Lung (tissue), 12 donors: ENCODE results near the gene FDPS. TPM values are rescaled to one million over a fixed set of nuclear protein-coding genes. Genes with fewer than 3 reads are reported as not detected.
A peak's percentile ranks its signal among the peaks of the same experiment; 100 is the strongest.

Source experiments
- ATAC-seq: fragments of 200-7000 bp; cut with Tn5 transposase; one replicate; pipeline ENCODE4 v1.9.1; 2020; ENCODE audit warnings: moderate number of reproducible peaks; ENCODE audit not compliant: insufficient read depth, low FRiP score
- DNase-seq, 3 donors: peaks; one replicate each; pipeline ENCODE4 v3.0.0-alpha.2; 2013 to 2017
- H3K27ac ChIP-seq, 2 donors: one replicate each; pipeline ENCODE4 v1.5.1; 2013; ENCODE audit warnings: mild to moderate bottlenecking in 2 of 2, moderate library complexity in 2 of 2, control low read depth in 1 of 2, inconsistent platforms in 1 of 2, low read depth in 1 of 2, low read length in 1 of 2
- H3K27me3 ChIP-seq, 3 donors: one replicate each; pipeline ENCODE4 v1.5.1; 2013; ENCODE audit warnings: low read length in 2 of 3; ENCODE audit not compliant: control insufficient read depth in 3 of 3, insufficient read depth in 3 of 3
- H3K36me3 ChIP-seq, 4 donors: one replicate each; pipeline ENCODE4 v1.5.1; 2013; ENCODE audit warnings: low read length in 4 of 4, mild to moderate bottlenecking in 1 of 4, moderate library complexity in 1 of 4; ENCODE audit not compliant: control insufficient read depth in 4 of 4, insufficient read depth in 4 of 4
- H3K4me1 ChIP-seq, 5 donors: one replicate each; pipeline ENCODE4 v1.5.1; 2013; ENCODE audit warnings: low read length in 5 of 5, mild to moderate bottlenecking in 2 of 5, moderate library complexity in 1 of 5; ENCODE audit not compliant: control insufficient read depth in 5 of 5, insufficient read depth in 5 of 5
- H3K4me3 ChIP-seq: one replicate; pipeline ENCODE4 v1.5.1; 2013; ENCODE audit warnings: mild to moderate bottlenecking, control low read depth, moderate library complexity
- H3K9ac ChIP-seq, 2 donors: one replicate each; pipeline ENCODE4 v1.5.1; 2013; ENCODE audit warnings: low read length in 2 of 2, control low read depth in 1 of 2; ENCODE audit not compliant: insufficient read depth in 1 of 2
- H3K9me3 ChIP-seq, 4 donors: one replicate each; pipeline ENCODE4 v1.5.1; 2013; ENCODE audit warnings: low read length in 3 of 4, mild to moderate bottlenecking in 1 of 4, moderate library complexity in 1 of 4; ENCODE audit not compliant: control insufficient read depth in 4 of 4, insufficient read depth in 3 of 4
- CTCF ChIP-seq: IDR thresholded peaks from 2 replicates; pipeline ENCODE4 v1.5.1; 2012; ENCODE audit warnings: mild to moderate bottlenecking; ENCODE audit errors: control extremely low read depth, extremely low read depth
- WGBS, 2 donors: extraction: QIAGEN DNeasy Blood & Tissue Kit; methylation state at CpG; one replicate each; pipeline ENCODE4 v1.1.7; 2013; 5-methylcytosine and 5-hydroxymethylcytosine counted together
- polyA plus RNA-seq, 2 donors: library from polyadenylated mRNA; stranded (reverse); fragments of 200-250 nt; gene quantifications; one replicate each; pipeline ENCODE4 v1.2.1, GENCODE V29; 2013
- total RNA-seq, 2 donors: library from RNA; depleted of rRNA in 1 of 2; stranded (reverse); fragments of >200 nt in 1 of 2; gene quantifications; one replicate each; pipeline ENCODE4 v1.2.1, GENCODE V29; 2014 to 2021
- donor health status: control.
- donor health status: control.
- donor health status: Bipolar disorder and iron deficiency.
- donor health status: healthy.
- donor health status: DM: yes; HTN: yes; CAD: no.

The FDPS gene
- total and polyA plus RNA-seq, 4 donors, result 193 to 385 (median 308) TPM

GRCh38 chr1:155272466-155273342 is 36.0 kb upstream of the FDPS start:
- 4 to 8% methylated on average over 31 to 44 of the region's 44 CpGs for WGBS, 2 donors
- no peaks in the 10 kb centered on the region for H3K27me3 ChIP-seq
- H3K36me3 ChIP-seq, result peaks cover 27 to 32% (median 29%) of the 10 kb centered on the region in 4 donors
- peak overlapping the region; percentile 66 for H3K4me3 ChIP-seq
- peak overlapping the region; percentile 78 to 85 for H3K27ac ChIP-seq
- H3K9me3 ChIP-seq, result no peaks in the 10 kb centered on the region
- DNase-seq, result peak in 2 of 3 donors; percentile 56 to 61
- TF ChIP-seq CTCF, result no peak
- H3K9ac ChIP-seq, result peak overlapping the region; percentile 58 to 92
- ATAC-seq, result peak; percentile 12
- H3K4me1 ChIP-seq, result peaks cover 3 to 22% (median 5%) of the 10 kb centered on the region in 5 donors

GRCh38 chr1:155273343-155274245 is 35.1 kb upstream of the FDPS start, which contains the start of gene CLK2:
TSS of gene CLK2 (minus strand) at chr1:155273504. CDS start at chr1:155270977, 2,527 bp downstream.
- 12 to 17% methylated on average over 45 to 61 of the region's 61 CpGs for WGBS, 2 donors
- peak within 1 kb of the TSS; percentile 58 to 92 for H3K9ac ChIP-seq
- ATAC-seq, result peak; percentile 93
- H3K27me3 ChIP-seq, result no peaks in the 10 kb centered on the region
- no peak for TF ChIP-seq CTCF
- H3K36me3 ChIP-seq, result peaks cover 18 to 23% (median 20%) of the 10 kb centered on the region in 4 donors
- H3K27ac ChIP-seq, result peak within 1 kb of the TSS; percentile 78 to 85
- H3K4me3 ChIP-seq, result peak within 1 kb of the TSS; percentile 66
- peaks cover 3 to 29% (median 10%) of the 10 kb centered on the region in 5 donors for H3K4me1 ChIP-seq
- H3K9me3 ChIP-seq, result no peaks in the 10 kb centered on the region
- peak; percentile 97 to 99 (median 97) for DNase-seq

- no peaks in the 10 kb centered on the region for H3K9me3 ChIP-seq
- ATAC-seq (peak; percentile 88), DNase-seq (peak; percentile 98 to 99 (median 98))
- H3K4me3 ChIP-seq, result peak within 1 kb of the TSS; percentile 47
- peak within 1 kb of the TSS in 1 of 2 donors; percentile 43 for H3K27ac ChIP-seq
- peak; percentile 69 for TF ChIP-seq CTCF
- peaks cover 3 to 27% (median 10%) of the 10 kb centered on the region in 5 donors for H3K4me1 ChIP-seq
- WGBS, 2 donors, result 0 to 1% methylated on average over 61 to 68 of the region's 68 CpGs
- H3K36me3 ChIP-seq, result peaks cover 0 to under 1% (median 0%) of the 10 kb centered on the region in 4 donors
- no peak within 1 kb of the TSS for H3K9ac ChIP-seq
- H3K27me3 ChIP-seq, result no peaks in the 10 kb centered on the region
These were observed 31.4 kb upstream of the FDPS start, which contains the start of gene HCN3 for GRCh38 chr1:155277070-155277901. TSS of gene HCN3 (plus strand) at chr1:155277463. CDS start at chr1:155277591, 128 bp downstream.
